HEK293 (cell line): ENCODE results near the gene AFF1.

Experiments
- CTCF ChIA-PET: fragments of 350-600 bp; formaldehyde crosslinking; extraction: SDS; loops from one replicate; lab custom pipeline; 2021; ENCODE audit warnings: antibody characterized with exemption; lab: Yijun Ruan, JAX
- POLR2A ChIA-PET: fragments of 300-600 bp; formaldehyde crosslinking; extraction: SDS; loops from one replicate; lab custom pipeline; 2020; ENCODE audit warnings: antibody characterized with exemption, inconsistent platforms; lab: Yijun Ruan, JAX
- H3K27ac ChIP-seq: fragments of 200-500 bp; sonication (Bioruptor generic); 2 replicates; pipeline ENCODE4 v1.5.1; 2014; ENCODE audit warnings: low read depth, low read length, control low read depth, inconsistent platforms; ENCODE audit errors: extremely low read depth
- H3K36me3 ChIP-seq, 2 experiments: fragments of 200-500 bp in 1 of 2; sonication (Bioruptor generic) in 1 of 2; 1 replicate in 1 of 2; 2 replicates in 1 of 2; pipeline ENCODE4 v1.5.1; 2014 to 2017; ENCODE audit warnings: inconsistent platforms in 2 of 2, low read length in 2 of 2; ENCODE audit not compliant: control insufficient read depth in 2 of 2, insufficient read depth in 1 of 2
- H3K4me1 ChIP-seq: fragments of 200-500 bp; sonication (Bioruptor generic); 2 replicates; pipeline ENCODE4 v1.5.1; 2014; ENCODE audit warnings: mild to moderate bottlenecking, low read length, inconsistent platforms; ENCODE audit not compliant: control insufficient read depth, insufficient read depth
- H3K4me3 ChIP-seq: 2 replicates; pipeline ENCODE4 v1.5.1; 2011; ENCODE audit warnings: low read depth, mild to moderate bottlenecking, control low read depth, low read length, moderate library complexity
- H3K9me3 ChIP-seq: fragments of 200-500 bp; sonication (Bioruptor generic); 2 replicates; pipeline ENCODE4 v1.5.1; 2014; ENCODE audit warnings: low read depth, low read length, inconsistent platforms; ENCODE audit not compliant: control insufficient read depth, insufficient read depth
- INSM2 ChIP-seq: fragments of 450-650 bp; formaldehyde crosslinking; IDR thresholded peaks from 2 replicates; pipeline ENCODE4 v1.5.1; 2016; ENCODE audit warnings: missing biosample characterization, missing genetic modification characterization
- KLF9 ChIP-seq: fragments of 450-650 bp; formaldehyde crosslinking; IDR thresholded peaks from 2 replicates; pipeline ENCODE4 v1.5.1; 2016; ENCODE audit warnings: missing biosample characterization, missing genetic modification characterization, low read depth
- PRDM1 ChIP-seq: fragments of 450-650 bp; formaldehyde crosslinking; IDR thresholded peaks from 2 replicates; pipeline ENCODE4; 2016; ENCODE audit warnings: missing biosample characterization, missing genetic modification characterization
- SCRT1 ChIP-seq: fragments of 450-650 bp; formaldehyde crosslinking; IDR thresholded peaks from 2 replicates; pipeline ENCODE4 v1.5.1; 2016; ENCODE audit warnings: missing biosample characterization, missing genetic modification characterization, borderline replicate concordance
- SCRT2 ChIP-seq: fragments of 450-650 bp; formaldehyde crosslinking; IDR thresholded peaks from 2 replicates; pipeline ENCODE4 v1.5.1; 2016; ENCODE audit warnings: missing biosample characterization, missing genetic modification characterization
- ZFP37 ChIP-seq: fragments of 450-650 bp; formaldehyde crosslinking; IDR thresholded peaks from 2 replicates; pipeline ENCODE4 v1.5.1; 2016; ENCODE audit warnings: missing biosample characterization, missing genetic modification characterization
- ZNF155 ChIP-seq: fragments of 450-650 bp; formaldehyde crosslinking; IDR thresholded peaks from 2 replicates; pipeline ENCODE4 v1.5.1; 2016; ENCODE audit warnings: missing biosample characterization, missing genetic modification characterization
- ZNF391 ChIP-seq: fragments of 450-650 bp; formaldehyde crosslinking; IDR thresholded peaks from 2 replicates; pipeline ENCODE4 v1.5.1; 2016; ENCODE audit warnings: low read depth, missing biosample characterization, missing genetic modification characterization, borderline replicate concordance
- ZNF664 ChIP-seq: fragments of 450-650 bp; formaldehyde crosslinking; IDR thresholded peaks from 2 replicates; pipeline ENCODE4 v1.5.1; 2016; ENCODE audit warnings: missing biosample characterization, missing genetic modification characterization
- ZNF843 ChIP-seq: fragments of 450-650 bp; formaldehyde crosslinking; IDR thresholded peaks from 2 replicates; pipeline ENCODE4 v1.5.1; 2016; ENCODE audit warnings: missing biosample characterization, missing genetic modification characterization
- TF ChIP-seq, protein P1 (sequence below): fragments of 450-650 bp; formaldehyde crosslinking; IDR thresholded peaks from 2 replicates; pipeline ENCODE4 v1.5.0; 2017; ENCODE audit warnings: missing biosample characterization, missing genetic modification characterization, borderline replicate concordance
- TF ChIP-seq, protein P2 (sequence below): fragments of 450-650 bp; formaldehyde crosslinking; IDR thresholded peaks from 2 replicates; pipeline ENCODE4 v1.5.1; 2016; ENCODE audit warnings: missing biosample characterization, missing genetic modification characterization
- TF ChIP-seq, protein P3 (sequence below): fragments of 450-650 bp; formaldehyde crosslinking; IDR thresholded peaks from 2 replicates; pipeline ENCODE4 v1.5.1; 2017; ENCODE audit warnings: missing biosample characterization, missing genetic modification characterization

AFF1 gene

GRCh38 chr4:86946868-86947500, 12.2 kb downstream of the AFF1 start:
- no peak for TF ChIP-seq KLF9 (tag by site-specific recombination)
- peak; percentile 86 for TF ChIP-seq PRDM1 (tag by site-specific recombination)
- no peak for TF ChIP-seq INSM2
- TF ChIP-seq ZNF664 = peak; percentile 75
- Histone ChIP-seq H3K4me3 (no peak overlapping the region), H3K9me3 (no peaks in the 10 kb centered on the region), H3K27ac (no peak overlapping the region), H3K36me3 (no peaks in the 10 kb centered on the region), H3K4me1 (peaks cover 4% of the 10 kb centered on the region)
- ChIA-PET POLR2A (no interaction called here), CTCF (interaction anchor here (1.6 kb wide), 1 partner anchor 23 kb away, joined by 5 read pairs; no protein-coding TSS in a partner anchor)

DNA sequence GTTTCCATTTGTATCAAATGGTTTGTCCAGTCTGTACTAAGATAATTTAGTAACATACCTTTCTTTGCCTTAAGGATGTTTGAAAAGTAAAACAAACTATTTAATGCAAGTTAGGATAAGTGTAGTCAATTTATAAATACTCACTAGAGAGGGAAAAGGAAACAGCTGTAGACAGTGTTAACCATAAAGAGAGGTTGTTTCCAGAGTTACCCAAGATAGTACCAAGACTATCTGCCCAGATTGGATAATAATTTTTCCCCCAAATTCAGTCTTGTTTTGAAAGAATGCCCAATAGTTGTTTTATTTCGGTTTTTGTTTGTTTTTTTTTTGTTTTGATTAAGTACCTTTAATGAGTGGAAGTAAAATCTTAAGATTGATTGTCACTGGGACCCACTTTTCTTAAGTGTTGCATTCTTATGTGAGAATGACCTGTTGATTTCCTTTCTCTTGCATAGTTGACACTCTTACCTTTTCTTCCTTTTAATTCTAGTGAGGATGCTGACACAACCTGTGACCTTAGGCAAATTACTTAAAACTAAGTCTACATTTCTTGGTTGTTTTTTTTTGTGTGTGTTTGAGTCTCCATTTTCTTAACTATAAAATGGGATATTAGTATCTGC, 12.8 kb downstream of the AFF1 start:
- POLR2A ChIA-PET = no interaction called here
- Histone ChIP-seq H3K36me3 (no peaks in the 10 kb centered on the region), H3K4me1 (peaks cover 4% of the 10 kb centered on the region), H3K27ac (no peak overlapping the region)
- TF ChIP-seq, protein P1, sequence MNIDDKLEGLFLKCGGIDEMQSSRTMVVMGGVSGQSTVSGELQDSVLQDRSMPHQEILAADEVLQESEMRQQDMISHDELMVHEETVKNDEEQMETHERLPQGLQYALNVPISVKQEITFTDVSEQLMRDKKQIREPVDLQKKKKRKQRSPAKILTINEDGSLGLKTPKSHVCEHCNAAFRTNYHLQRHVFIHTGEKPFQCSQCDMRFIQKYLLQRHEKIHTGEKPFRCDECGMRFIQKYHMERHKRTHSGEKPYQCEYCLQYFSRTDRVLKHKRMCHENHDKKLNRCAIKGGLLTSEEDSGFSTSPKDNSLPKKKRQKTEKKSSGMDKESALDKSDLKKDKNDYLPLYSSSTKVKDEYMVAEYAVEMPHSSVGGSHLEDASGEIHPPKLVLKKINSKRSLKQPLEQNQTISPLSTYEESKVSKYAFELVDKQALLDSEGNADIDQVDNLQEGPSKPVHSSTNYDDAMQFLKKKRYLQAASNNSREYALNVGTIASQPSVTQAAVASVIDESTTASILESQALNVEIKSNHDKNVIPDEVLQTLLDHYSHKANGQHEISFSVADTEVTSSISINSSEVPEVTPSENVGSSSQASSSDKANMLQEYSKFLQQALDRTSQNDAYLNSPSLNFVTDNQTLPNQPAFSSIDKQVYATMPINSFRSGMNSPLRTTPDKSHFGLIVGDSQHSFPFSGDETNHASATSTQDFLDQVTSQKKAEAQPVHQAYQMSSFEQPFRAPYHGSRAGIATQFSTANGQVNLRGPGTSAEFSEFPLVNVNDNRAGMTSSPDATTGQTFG (tag by site-specific recombination) = no peak
- TF ChIP-seq ZNF843 (no peak), SCRT2 (peak; percentile 77), PRDM1 (tag by site-specific recombination) (peak; percentile 21; the same call in 1 of the 2 replicates), ZNF391 (no peak), ZNF155 (tag by site-specific recombination) (no peak), SCRT1 (tag by site-specific recombination) (peak; percentile 60; the same call in 1 of the 2 replicates), ZFP37 (tag by site-specific recombination) (no peak)
- TF ChIP-seq, protein P2, sequence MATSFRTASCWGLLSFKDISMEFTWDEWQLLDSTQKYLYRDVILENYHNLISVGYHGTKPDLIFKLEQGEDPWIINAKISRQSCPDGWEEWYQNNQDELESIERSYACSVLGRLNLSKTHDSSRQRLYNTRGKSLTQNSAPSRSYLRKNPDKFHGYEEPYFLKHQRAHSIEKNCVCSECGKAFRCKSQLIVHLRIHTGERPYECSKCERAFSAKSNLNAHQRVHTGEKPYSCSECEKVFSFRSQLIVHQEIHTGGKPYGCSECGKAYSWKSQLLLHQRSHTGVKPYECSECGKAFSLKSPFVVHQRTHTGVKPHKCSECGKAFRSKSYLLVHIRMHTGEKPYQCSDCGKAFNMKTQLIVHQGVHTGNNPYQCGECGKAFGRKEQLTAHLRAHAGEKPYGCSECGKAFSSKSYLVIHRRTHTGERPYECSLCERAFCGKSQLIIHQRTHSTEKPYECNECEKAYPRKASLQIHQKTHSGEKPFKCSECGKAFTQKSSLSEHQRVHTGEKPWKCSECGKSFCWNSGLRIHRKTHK (tag by site-specific recombination) = no peak
- TF ChIP-seq, protein P3, sequence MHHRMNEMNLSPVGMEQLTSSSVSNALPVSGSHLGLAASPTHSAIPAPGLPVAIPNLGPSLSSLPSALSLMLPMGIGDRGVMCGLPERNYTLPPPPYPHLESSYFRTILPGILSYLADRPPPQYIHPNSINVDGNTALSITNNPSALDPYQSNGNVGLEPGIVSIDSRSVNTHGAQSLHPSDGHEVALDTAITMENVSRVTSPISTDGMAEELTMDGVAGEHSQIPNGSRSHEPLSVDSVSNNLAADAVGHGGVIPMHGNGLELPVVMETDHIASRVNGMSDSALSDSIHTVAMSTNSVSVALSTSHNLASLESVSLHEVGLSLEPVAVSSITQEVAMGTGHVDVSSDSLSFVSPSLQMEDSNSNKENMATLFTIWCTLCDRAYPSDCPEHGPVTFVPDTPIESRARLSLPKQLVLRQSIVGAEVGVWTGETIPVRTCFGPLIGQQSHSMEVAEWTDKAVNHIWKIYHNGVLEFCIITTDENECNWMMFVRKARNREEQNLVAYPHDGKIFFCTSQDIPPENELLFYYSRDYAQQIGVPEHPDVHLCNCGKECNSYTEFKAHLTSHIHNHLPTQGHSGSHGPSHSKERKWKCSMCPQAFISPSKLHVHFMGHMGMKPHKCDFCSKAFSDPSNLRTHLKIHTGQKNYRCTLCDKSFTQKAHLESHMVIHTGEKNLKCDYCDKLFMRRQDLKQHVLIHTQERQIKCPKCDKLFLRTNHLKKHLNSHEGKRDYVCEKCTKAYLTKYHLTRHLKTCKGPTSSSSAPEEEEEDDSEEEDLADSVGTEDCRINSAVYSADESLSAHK (tag by site-specific recombination) = peak; percentile 53; the same call in 1 of the 2 replicates
- TF ChIP-seq, all 188 proteins: peak for 4
- CTCF ChIA-PET = interaction anchor here (0.6 to 1.6 kb wide), 2 partner anchors 24 to 64 kb away, joined by 4 to 5 read pairs; no protein-coding TSS in a partner anchor
- H3K9me3 ChIP-seq = no peaks in the 10 kb centered on the region
- no peak overlapping the region for H3K4me3 ChIP-seq
